ENCODE measurements around the gene LGR5. TPM values are rescaled to one million over a fixed set of nuclear protein-coding genes. Genes with fewer than 3 reads are reported as not detected.

The LGR5 gene
- total and polyA plus RNA-seq, 10 of the 15 experiments (the other 5 are each of a cell fraction or from before 2014, with no cell fraction given) = 2.1 TPM; not detected in 9

GRCh38 chr12:71538807-71539206 lies 99.2 kb downstream of the LGR5 start:
- H3K27ac ChIP-seq (ENCODE audit: control insufficient read depth, insufficient read depth) = no peak overlapping the region
- ATAC-seq (no peak), DNase-seq (ENCODE audit: low read depth, low spot score) (no peak), FAIRE-seq (no peak)
- no TSS peak for BruUV-seq (replicated peaks)
- no peak for TF ChIP-seq JUNB (IDR thresholded peaks at IDR 0.05)
- no peak for TF ChIP-seq ZNF207 (IDR thresholded peaks at IDR 0.05; ENCODE audit: borderline replicate concordance)
- no peak for TF ChIP-seq BCL3 (IDR thresholded peaks at IDR 0.05; ENCODE audit: borderline replicate concordance, insufficient read depth, low read depth, low read length, poor library complexity, severe bottlenecking)
- TF ChIP-seq NFYA (IDR thresholded peaks at IDR 0.05; ENCODE audit: borderline replicate concordance, low read depth, low read length) = no peak
- TF ChIP-seq CHD1 (IDR thresholded peaks at IDR 0.05; ENCODE audit: low read depth, low read length) = no peak
- no peak for TF ChIP-seq ATF7 (IDR thresholded peaks at IDR 0.05; ENCODE audit: low read depth)
- TF ChIP-seq TARDBP (IDR thresholded peaks at IDR 0.05; ENCODE audit: borderline replicate concordance) = no peak
- no peak for TF ChIP-seq KDM1A (IDR thresholded peaks at IDR 0.05; ENCODE audit: borderline replicate concordance)
- no peak for TF ChIP-seq IRF4 (IDR thresholded peaks at IDR 0.05; ENCODE audit: low read depth, low read length)
- no peak for TF ChIP-seq ZNF384 (IDR thresholded peaks at IDR 0.05; ENCODE audit: borderline replicate concordance, low read depth, low read length)
- no peak for TF ChIP-seq HDGF (IDR thresholded peaks at IDR 0.05)
- TF ChIP-seq NRF1 (conservative IDR thresholded peaks at IDR 0.05; ENCODE audit: low read depth, low read length) = no peak
- no peak for TF ChIP-seq EZH2 (IDR thresholded peaks at IDR 0.05; ENCODE audit: borderline replicate concordance, control insufficient read depth, low read depth, low read length)
- TF ChIP-seq CEBPZ (IDR thresholded peaks at IDR 0.05; ENCODE audit: low read depth, low read length) = no peak
- no peak for TF ChIP-seq EED (IDR thresholded peaks at IDR 0.05; ENCODE audit: low read depth)
- no peak for TF ChIP-seq ZNF24 (IDR thresholded peaks at IDR 0.05)
- no peak for TF ChIP-seq FOXM1 (IDR thresholded peaks at IDR 0.05; ENCODE audit: low read depth, low read length)
- TF ChIP-seq PAX5 (IDR thresholded peaks at IDR 0.05; ENCODE audit: borderline replicate concordance, low read depth, low read length) = no peak
- TF ChIP-seq CBX5 (IDR thresholded peaks at IDR 0.05; ENCODE audit: low read depth) = no peak
- no peak overlapping the region for H3K4me2 ChIP-seq (ENCODE audit: control insufficient read depth, insufficient read depth)
- intact Hi-C loops (cut with micrococcal nuclease; ENCODE audit: unreplicated experiment) (no loop called here), in situ Hi-C loops (cut with MboI) (no loop called here)
- no peak overlapping the region for H2AFZ ChIP-seq (ENCODE audit: control insufficient read depth, low read depth, low read length)
- H3K4me3 ChIP-seq = no peak overlapping the region
- H3K27me3 ChIP-seq (replicated peaks in 1 of 2; ENCODE audit: control insufficient read depth in 2 of 2, insufficient read depth in 2 of 2, low read length in 1 of 2) = no peaks in the 10 kb centered on the region
- H3K79me2 ChIP-seq (ENCODE audit: control insufficient read depth, insufficient read depth, low read length) = no peaks in the 10 kb centered on the region
- H3K4me1 ChIP-seq (ENCODE audit: control insufficient read depth, insufficient read depth, low read length) = no peaks in the 10 kb centered on the region
- ChIA-PET SMC1A (ENCODE audit: uncharacterized antibody, unreplicated experiment) (no interaction called here), CTCF (no interaction called here), RAD21 (ENCODE audit: unreplicated experiment) (no interaction called here), POLR2A (no interaction called here)
- H3K36me3 ChIP-seq (ENCODE audit: control insufficient read depth in 2 of 2, insufficient read depth in 2 of 2, low read length in 1 of 2) = no peaks in the 10 kb centered on the region
- 47% methylated on average over 3 of the region's 3 CpGs for WGBS (ENCODE audit: insufficient coverage, insufficient replicate concordance, low lambda C conversion rate, missing lambda C conversion rate)
- no peaks in the 10 kb centered on the region for H3K9me3 ChIP-seq (replicated peaks; ENCODE audit: control insufficient read depth, insufficient read depth, low read length)
- no peak overlapping the region for H3K9ac ChIP-seq (ENCODE audit: control insufficient read depth, insufficient read depth, low read length)
- no peaks in the 10 kb centered on the region for H4K20me1 ChIP-seq (ENCODE audit: control insufficient read depth, insufficient read depth)

Data from GM12878 (cell line).